GM21723 (cell line): ENCODE data around the gene CYP26A1.
A peak's percentile ranks its signal among the peaks of the same experiment; 100 is the strongest.
"Not testable (repeated sequence)": the region's sequence is repeated elsewhere in the genome, so short reads cannot be mapped to it uniquely, and the experiment has no call there.

Source experiments
- ATAC-seq: cut with Tn5 transposase; IDR thresholded peaks from one replicate; pipeline ENCODE4 v1.9.1; 2021; ENCODE audit warnings: mild to moderate bottlenecking, moderate library complexity; ENCODE audit not compliant: unreplicated experiment

CYP26A1 gene

GRCh38 chr10:93079663-93080349 is 6.1 kb downstream of the CYP26A1 start:
- no peak for ATAC-seq

- peak; percentile 61 for ATAC-seq
These were observed 6.8 kb downstream of the CYP26A1 start for GRCh38 chr10:93080350-93081046.

DNA sequence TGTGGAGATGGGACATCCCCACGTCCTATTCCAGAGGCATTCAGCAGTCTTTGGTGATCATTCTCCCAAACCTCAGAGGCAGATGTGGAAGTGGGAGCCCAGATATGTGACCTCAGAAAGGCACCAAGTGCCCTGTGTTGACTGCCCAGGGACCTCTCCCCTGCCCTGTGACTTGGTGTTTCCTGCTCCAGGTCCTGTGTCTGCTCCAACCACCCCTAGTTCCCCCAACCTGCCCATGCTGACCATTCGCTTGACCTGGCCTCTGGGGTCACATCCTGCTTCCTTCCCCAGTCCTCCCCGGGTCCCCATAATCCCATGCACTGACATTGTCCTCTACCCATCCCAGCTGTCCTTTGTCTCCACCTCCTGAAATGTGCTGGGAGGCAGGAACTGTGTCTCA is 7.6 kb downstream of the CYP26A1 start:
- ATAC-seq = no peak

GRCh38 chr10:93081834-93082233 is 8.1 kb downstream of the CYP26A1 start:
- no peak for ATAC-seq

DNA sequence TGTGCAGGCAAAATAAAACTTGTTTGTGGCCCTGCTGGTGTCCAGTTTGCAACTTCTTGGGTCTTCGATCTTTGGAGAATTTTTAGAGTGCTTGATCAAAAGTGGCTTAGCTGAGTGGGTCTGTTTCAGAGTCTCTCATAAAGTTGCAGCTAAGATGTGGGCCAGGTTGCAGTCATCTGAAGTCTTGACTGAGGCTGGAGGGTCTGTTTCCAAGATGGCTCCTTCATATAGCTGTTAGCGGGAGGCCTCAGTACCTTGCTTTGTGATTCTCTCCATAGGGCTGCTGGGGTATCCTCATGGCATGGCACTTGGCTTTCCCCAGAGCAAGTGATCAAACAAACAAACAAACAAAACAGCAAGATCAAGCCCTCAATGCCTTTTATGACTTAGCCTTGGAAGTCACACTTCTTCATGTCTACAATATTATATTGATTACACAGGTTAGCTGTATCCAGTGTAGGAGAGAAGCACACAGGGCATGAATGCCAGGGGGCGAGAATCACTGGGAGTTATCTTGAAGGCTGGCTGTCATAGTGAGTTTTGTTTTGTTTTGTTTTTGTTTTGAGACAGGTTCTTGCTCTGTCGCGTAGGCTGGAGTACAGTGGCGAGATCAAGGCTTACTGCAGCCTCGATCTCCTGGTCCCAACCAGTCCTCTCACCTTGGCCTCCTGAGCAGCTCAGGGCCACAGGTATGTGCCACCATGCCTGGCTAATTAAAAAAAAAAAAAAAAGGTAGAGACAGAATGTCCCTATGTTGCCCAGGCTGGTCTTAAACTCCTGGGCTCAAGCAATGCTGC is 10.2 kb downstream of the CYP26A1 start:
- ATAC-seq = no peak

GRCh38 chr10:93085272-93085859 is 11.7 kb downstream of the CYP26A1 start:
- ATAC-seq = no peak

DNA sequence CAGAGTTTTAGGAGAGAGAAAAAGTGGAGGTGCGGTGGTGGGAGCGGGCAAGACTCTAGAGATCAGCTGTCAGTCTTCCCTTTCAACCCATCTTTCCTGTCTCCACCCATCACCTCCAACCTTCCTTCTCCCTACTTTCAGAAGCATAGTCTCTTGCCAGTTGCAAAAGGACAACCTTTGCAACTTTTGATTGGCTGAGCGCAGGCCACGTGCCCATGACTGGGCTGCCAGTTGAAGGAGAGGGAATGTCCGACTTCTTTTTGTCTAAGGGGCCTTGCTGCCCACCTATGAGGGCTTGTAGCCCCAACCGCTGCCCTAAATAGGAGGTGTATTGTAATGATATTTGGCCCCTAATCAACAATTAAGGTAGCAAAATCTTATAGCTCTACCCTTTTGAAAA is 12.6 kb downstream of the CYP26A1 start:
- no peak for ATAC-seq

DNA sequence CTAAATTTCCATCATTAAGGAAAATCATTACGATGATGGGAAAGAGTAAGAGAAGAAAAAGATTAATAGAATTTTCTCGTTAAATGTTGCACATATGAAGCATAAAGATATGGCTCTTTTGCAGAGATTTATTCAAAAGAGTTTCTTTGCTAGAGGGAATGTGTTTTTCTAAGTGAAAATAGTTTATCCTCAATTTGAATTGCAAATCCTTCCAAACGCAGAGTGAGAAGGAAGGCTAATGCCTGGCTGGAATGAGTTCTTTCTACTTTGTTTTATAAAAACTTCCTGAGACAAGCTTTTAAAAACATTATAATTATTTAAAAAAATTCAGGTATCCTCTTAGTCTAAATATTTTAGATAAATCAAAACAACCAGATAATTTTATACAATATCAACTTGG is 14.2 kb downstream of the CYP26A1 start:
- no peak for ATAC-seq

DNA sequence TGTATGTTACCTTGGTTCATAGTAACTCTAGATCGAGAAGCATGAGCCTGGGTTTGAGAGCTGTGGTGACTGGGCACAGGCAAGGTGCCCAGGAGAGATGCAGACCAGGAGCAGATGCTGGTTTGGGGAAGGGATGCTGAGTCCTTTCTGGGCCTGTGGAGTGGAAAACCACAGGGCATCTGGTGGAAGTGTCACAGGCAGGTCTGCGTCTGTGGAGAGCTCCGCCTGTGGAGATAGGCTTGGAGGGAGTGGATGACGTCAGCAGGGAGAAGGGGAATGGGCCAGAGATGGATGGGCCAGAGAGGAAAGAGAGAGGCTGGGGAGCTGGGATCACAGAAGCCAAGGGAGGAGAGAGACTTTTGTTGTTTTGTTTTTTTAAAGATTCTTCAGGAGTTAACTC is 14.8 kb downstream of the CYP26A1 start:
- no peak for ATAC-seq

DNA sequence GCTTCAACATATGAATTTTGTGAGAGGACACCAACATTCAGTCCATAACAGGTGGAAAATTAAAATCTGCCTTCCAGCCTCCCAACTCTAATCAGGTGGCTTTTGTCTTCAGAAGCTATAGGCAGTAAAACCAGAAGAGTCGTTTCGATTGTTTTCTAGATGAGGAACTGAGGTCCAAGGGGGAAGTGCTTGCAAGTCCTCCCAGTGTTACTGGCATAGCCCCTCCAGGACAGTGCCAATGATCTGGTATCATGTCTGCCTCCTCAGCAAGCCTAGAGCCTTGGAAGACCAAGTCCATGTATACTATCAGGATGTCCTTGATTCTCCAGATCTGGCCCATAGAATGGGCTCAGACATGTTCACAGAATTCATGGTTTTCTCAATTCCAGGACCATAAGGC is 16.9 kb downstream of the CYP26A1 start:
- no peak for ATAC-seq

DNA sequence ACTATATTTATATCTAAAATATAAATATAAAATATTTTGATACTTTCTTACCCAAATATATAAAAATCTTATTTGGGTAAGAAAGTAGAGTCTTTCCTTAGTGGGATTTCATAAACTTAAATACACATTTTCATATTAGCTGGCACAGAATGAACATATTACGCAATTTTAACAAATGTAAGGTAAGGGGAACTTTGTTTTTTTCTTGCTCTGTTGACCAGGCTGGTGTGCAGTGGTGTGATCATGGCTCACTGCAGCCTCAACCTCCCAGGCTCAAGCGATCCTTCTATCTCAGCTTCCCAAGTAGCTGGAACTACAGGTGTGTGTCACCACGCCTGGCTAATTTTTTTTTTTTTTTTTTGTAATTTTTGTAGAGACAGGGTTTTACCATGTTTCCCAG is 18.3 kb downstream of the CYP26A1 start:
- no peak for ATAC-seq

DNA sequence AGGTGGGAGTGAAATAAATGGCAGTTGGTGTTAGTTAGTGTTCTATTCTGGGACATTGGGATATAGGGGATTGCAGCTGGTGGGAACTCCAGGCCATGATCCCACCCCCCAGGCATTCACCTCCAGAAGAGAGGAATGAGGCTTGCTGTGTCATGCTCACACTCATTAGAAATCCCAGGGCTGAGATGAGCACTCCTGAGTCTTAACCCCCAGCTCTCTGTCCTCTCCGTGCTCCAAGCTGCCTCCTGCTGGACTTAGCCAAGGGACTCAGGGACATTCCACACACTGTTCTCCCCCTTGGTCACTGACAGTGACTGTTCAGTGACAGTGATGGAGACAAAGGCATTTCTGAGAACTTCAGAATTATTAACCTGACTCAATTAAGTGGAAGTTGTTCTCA is 21.5 kb downstream of the CYP26A1 start:
- no peak for ATAC-seq

GRCh38 chr10:93096901-93097300 is 23.2 kb downstream of the CYP26A1 start:
- no peak for ATAC-seq

DNA sequence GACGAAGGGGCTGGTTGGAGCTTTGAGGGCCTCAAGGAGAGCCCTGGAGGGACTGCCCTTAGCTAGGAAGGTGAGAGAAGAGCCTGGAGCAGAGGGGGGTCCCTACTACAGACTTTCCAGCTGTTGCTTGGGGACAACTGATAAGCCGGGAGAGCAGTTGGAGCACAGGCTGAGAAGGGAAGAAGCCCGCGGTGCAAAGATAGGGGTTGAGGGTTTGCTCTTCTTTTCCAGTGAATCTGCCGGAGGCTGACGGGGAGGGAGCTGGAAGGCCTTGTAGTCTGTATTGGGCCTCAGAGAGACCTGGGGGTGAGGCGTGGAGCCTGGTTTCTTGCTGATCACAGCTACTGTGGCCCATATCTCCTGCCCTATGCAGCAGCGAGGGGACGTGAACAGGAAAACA is 23.7 kb downstream of the CYP26A1 start:
- ATAC-seq = no peak

DNA sequence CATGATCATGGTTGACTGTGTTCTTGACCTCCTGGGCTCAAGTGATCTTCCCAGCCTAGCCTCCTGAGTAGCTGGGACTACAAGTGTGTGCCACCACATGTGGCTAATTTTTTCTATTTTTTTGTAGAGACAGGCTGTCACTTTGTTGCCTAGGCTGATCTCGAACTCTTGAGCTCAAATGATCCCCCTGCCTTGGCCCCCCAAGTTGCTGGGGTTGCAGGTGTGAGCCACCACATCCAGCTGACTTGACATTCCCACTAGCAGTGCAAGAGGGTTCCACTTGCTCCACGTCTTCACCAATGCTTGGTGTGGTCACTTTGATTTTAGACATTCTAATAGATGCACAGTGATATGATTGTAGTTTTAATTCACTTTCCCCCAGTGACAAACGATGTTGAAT is 25.1 kb downstream of the CYP26A1 start:
- no peak for ATAC-seq

- ATAC-seq = no peak
These were observed 26.0 kb downstream of the CYP26A1 start for GRCh38 chr10:93099670-93100069.

DNA sequence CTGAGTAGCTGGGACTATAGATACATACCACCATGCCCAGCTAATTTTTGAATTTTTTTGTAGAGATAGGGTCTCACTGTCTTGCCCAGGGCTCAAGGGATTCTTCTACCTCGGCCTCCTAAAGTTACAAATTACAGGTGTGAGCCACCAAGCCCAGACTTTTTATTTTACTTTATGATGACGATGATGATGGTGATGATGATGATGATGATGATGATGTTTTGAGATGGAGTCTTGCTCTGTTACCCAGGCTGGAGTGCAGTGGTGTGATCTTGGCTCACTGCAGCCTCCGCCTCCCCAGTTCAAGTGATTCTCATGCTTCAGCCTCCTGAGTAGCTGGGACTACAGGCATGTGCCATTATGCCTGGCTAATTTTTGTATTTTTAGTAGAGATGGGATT is 27.5 kb downstream of the CYP26A1 start:
- ATAC-seq = not testable (repeated sequence)

DNA sequence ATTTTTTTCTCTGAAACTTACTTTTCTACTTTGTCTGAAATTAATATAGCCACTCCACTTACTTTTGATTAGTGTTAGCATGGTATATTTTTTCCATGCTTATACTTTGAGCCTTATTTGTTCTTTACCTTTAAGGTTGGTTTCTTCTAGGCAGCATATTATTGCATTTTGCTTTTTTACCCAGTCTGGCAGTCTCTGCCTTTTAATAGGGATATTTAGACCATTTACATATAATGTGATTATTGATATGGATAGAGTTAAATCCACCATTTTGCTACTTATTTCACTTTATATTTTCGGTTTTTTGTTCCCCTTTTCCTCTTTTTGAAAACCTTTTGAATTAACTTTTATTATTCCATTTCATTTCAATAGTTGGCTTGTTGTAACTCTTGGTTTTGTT is 30.3 kb downstream of the CYP26A1 start:
- no peak for ATAC-seq

DNA sequence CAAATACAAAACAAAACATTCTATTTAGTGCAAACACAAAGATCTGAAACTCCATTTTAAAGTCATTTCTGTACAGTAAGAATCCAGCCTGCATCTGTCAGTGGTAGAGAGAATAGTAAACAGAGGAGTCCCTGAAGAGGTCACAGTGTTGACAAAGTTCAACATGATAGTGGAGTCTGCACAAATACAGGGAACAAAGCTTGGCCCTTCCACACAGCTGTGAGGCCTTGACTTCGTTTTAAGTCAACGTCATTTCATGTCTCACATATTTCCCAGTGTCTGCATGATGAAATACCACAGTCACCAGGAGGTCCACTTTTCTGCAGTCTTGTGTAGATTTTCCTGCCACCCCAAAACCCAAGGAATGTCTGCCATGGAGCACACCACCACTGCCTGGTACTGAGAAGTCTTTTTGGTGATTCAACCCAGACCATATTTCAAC is 33.0 kb downstream of the CYP26A1 start:
- no peak for ATAC-seq

DNA sequence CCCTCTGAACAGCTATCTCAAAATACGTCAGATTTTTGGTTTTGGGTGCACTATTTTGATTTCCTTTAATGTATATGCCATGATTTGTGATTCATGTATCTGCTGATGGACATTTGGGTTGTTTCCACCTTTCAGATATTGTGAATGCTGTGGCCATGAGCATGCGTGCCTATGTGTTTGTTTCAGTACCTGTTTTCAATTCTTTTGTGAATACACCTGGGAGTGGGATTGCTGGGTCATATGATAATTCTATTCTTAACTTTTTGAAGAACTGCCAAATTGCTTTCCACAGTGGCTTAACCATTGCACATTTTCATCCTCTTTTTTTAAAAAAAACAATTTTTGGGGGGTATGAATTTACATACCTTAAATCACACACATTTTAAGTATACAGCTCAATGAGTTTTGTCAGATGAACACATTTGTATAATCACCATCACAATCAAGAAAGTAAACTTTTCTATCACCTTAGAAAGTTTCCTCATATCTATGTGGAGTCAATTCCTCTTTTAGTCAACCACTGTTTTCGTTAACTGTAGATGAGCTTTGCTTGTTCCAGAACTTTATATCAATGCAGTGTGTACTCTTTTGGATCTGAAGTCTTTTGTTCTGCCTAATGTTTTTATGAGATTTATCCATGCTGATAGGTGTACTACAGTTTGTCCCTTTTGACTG is 36.9 kb downstream of the CYP26A1 start:
- peak; percentile 76 for ATAC-seq

- no peak for ATAC-seq
These were observed 39.3 kb downstream of the CYP26A1 start for GRCh38 chr10:93113042-93113441.
